B cell (primary cell): ENCODE results near the gene NELL1. TPM values are rescaled to one million over a fixed set of nuclear protein-coding genes. Genes with fewer than 3 reads are reported as not detected.

ENCODE experiments used
- ATAC-seq: fragments of 200-7000 bp; cut with Tn5 transposase; one replicate; pipeline ENCODE4 v1.10.0; 2021; ENCODE audit warnings: low read depth, mild to moderate bottlenecking, moderate number of reproducible peaks, moderate library complexity
- CTCF ChIA-PET: fragments of 350-600 bp; sonication (Branson Sonifier 250); formaldehyde crosslinking; loops from one replicate; lab custom pipeline; 2021; ENCODE audit warnings: antibody characterized with exemption, inconsistent platforms; lab: Charles Lee
- POLR2A ChIA-PET: fragments of 350-600 bp; sonication (Branson Sonifier 250); formaldehyde crosslinking; loops from one replicate; lab custom pipeline; 2021; ENCODE audit warnings: antibody characterized with exemption; lab: Charles Lee
- DNase-seq: peaks from one replicate; pipeline ENCODE4 v3.0.0; 2013
- H2AFZ ChIP-seq: 2 replicates; pipeline ENCODE4 v1.6.1; 2012; ENCODE audit warnings: mild to moderate bottlenecking, low read depth, low read length; ENCODE audit not compliant: insufficient read depth, poor library complexity, severe bottlenecking
- H3K27ac ChIP-seq, 2 donors: 1 replicate in 1 of 2; 2 replicates in 1 of 2; pipeline ENCODE4 v1.5.1; 2012 to 2013; ENCODE audit warnings: low read length in 2 of 2, mild to moderate bottlenecking in 2 of 2, moderate library complexity in 1 of 2
- H3K27me3 ChIP-seq, 4 experiments: fragments of 200-600 bp in 1 of 4; sonication (generic) in 1 of 4; replicated peaks in 1 of 4; 1 replicate in 2 of 4; 2 replicates in 2 of 4; pipeline versions ENCODE4 v1.6.1 to v1.7.0; 2013 to 2016; ENCODE audit warnings: low read length in 3 of 4, mild to moderate bottlenecking in 2 of 4, mixed read lengths in 1 of 4, moderate library complexity in 1 of 4; ENCODE audit not compliant: insufficient read depth in 4 of 4, control insufficient read depth in 3 of 4; ENCODE audit errors: control extremely low read depth in 1 of 4
- H3K36me3 ChIP-seq, 2 experiments: replicated peaks in 1 of 2; 1 replicate in 1 of 2; 2 replicates in 1 of 2; pipeline versions ENCODE4 v1.6.1 to v1.7.1; 2013; ENCODE audit warnings: low read length in 1 of 2; ENCODE audit not compliant: insufficient read depth in 2 of 2, control insufficient read depth in 1 of 2; ENCODE audit errors: control extremely low read depth in 1 of 2, extremely low read depth in 1 of 2
- H3K4me1 ChIP-seq, 2 donors: fragments of 200-600 bp in 1 of 2; sonication (generic) in 1 of 2; 1 replicate in 1 of 2; 2 replicates in 1 of 2; pipeline versions ENCODE4 v1.5.1 to v1.6.1; 2013 to 2017; ENCODE audit warnings: low read length in 2 of 2; ENCODE audit not compliant: control insufficient read depth in 2 of 2, insufficient read depth in 2 of 2
- H3K4me2 ChIP-seq: replicated peaks from 2 replicates; pipeline ENCODE3; 2012; ENCODE audit warnings: mild to moderate bottlenecking, low read depth, low read length; ENCODE audit not compliant: poor library complexity, severe bottlenecking
- H3K4me3 ChIP-seq, 5 experiments: fragments of 200-600 bp in 1 of 5; sonication (generic) in 1 of 5; 1 replicate in 3 of 5; 2 replicates in 2 of 5; pipeline versions ENCODE4 v1.5.1 to v1.7.0; 2011 to 2016; ENCODE audit warnings: low read length in 4 of 5, mild to moderate bottlenecking in 4 of 5, low read depth in 2 of 5, control low read depth in 1 of 5, moderate library complexity in 1 of 5; ENCODE audit not compliant: insufficient read depth in 1 of 5; ENCODE audit errors: control extremely low read depth in 1 of 5, extremely low read depth in 1 of 5
- H3K79me2 ChIP-seq: fragments of 200-600 bp; sonication (generic); one replicate; pipeline ENCODE4 v1.6.0; 2016; ENCODE audit warnings: low read length; ENCODE audit not compliant: control insufficient read depth, insufficient read depth
- H3K9ac ChIP-seq: fragments of 200-600 bp; sonication (generic); 2 replicates; pipeline ENCODE4 v1.6.1; 2017; ENCODE audit warnings: mild to moderate bottlenecking, low read length, moderate library complexity
- H3K9me3 ChIP-seq, 3 donors: one replicate each; pipeline versions ENCODE4 v1.6.1 to v1.7.1; 2013; ENCODE audit warnings: low read length in 2 of 3; ENCODE audit not compliant: control insufficient read depth in 2 of 3, insufficient read depth in 1 of 3; ENCODE audit errors: control extremely low read depth in 1 of 3
- H4K20me1 ChIP-seq: 2 replicates; pipeline ENCODE4 v1.6.0; 2012; ENCODE audit warnings: mild to moderate bottlenecking, low read length; ENCODE audit not compliant: insufficient read depth, control insufficient read depth, poor library complexity, severe bottlenecking
- H3K27ac Mint-ChIP-seq: one replicate; pipeline ENCODE4 v1.8.0; 2021; ENCODE audit warnings: mixed read lengths
- H3K27me3 Mint-ChIP-seq: one replicate; pipeline ENCODE4 v1.8.0; 2021; ENCODE audit warnings: mixed read lengths
- H3K4me1 Mint-ChIP-seq: one replicate; pipeline ENCODE4 v1.8.0; 2021; ENCODE audit warnings: mixed read lengths
- H3K4me3 Mint-ChIP-seq: one replicate; pipeline ENCODE4 v1.8.0; 2021; ENCODE audit warnings: mixed read lengths
- H3K9me3 Mint-ChIP-seq: one replicate; pipeline ENCODE4 v1.8.0; 2022; ENCODE audit warnings: mixed read lengths; ENCODE audit not compliant: insufficient read depth
- CTCF ChIP-seq: fragments of 200-600 bp; IDR thresholded peaks from one replicate; pipeline ENCODE4 v1.8.0; 2022; ENCODE audit warnings: antibody characterized with exemption, mild to moderate bottlenecking
- EZH2 ChIP-seq: IDR thresholded peaks from 2 replicates; pipeline ENCODE4 v1.6.1; 2012; ENCODE audit warnings: borderline replicate concordance, low read depth, mild to moderate bottlenecking, moderate library complexity, low read length; ENCODE audit not compliant: insufficient read depth, poor library complexity, severe bottlenecking
- WGBS: methylation state at CpG from one replicate; pipeline ENCODE4 v1.1.5; 2013; ENCODE audit warnings: missing lambda C conversion rate; ENCODE audit not compliant: insufficient coverage; 5-methylcytosine and 5-hydroxymethylcytosine counted together
- intact Hi-C: fragments of 100-400 bp; cut with micrococcal nuclease; formaldehyde crosslinking; loops from one replicate; pipeline ENCODE4 v1.10.0; 2022
- polyA plus RNA-seq: library from polyadenylated mRNA; depleted of rRNA; stranded (reverse); fragments of >200 nt; gene quantifications from 2 replicates; pipeline ENCODE4 v1.2.3, GENCODE V29; 2012
- total RNA-seq, 2 donors: library from RNA; stranded (reverse); fragments of 120-200 nt in 1 of 2; gene quantifications; 1 replicate in 1 of 2; 2 replicates in 1 of 2; pipeline versions ENCODE4 v1.2.3 to v1.2.4, GENCODE V29; 2013 to 2022

NELL1 gene
- total and polyA plus RNA-seq, 2 donors (not counting 1 experiment from before 2014, with no cell fraction given), result not detected

GRCh38 chr11:20688761-20689160 is 19.4 kb downstream of the NELL1 start:
- no peak overlapping the region for H3K9ac ChIP-seq
- H3K9me3 ChIP-seq, result no peaks in the 10 kb centered on the region
- no peak overlapping the region for H3K4me2 ChIP-seq
- Mint-ChIP-seq H3K9me3 (no peaks in the 10 kb centered on the region), H3K4me3 (no peak overlapping the region), H3K27ac (no peak overlapping the region), H3K27me3 (no peaks in the 10 kb centered on the region), H3K4me1 (no peaks in the 10 kb centered on the region)
- DNase-seq (no peak), ATAC-seq (no peak)
- ChIA-PET CTCF (no interaction called here), POLR2A (no interaction called here)
- no peaks in the 10 kb centered on the region for H3K36me3 ChIP-seq
- no peak for TF ChIP-seq CTCF
- no peak for TF ChIP-seq EZH2
- no peaks in the 10 kb centered on the region for H3K4me1 ChIP-seq
- intact Hi-C loops, result no loop called here
- no peak overlapping the region for H2AFZ ChIP-seq
- no CpG with 5 or more reads among the region's 3 CpGs for WGBS
- no peaks in the 10 kb centered on the region for H3K27me3 ChIP-seq
- H3K4me3 ChIP-seq, result no peak overlapping the region
- no peak overlapping the region for H3K27ac ChIP-seq
- H3K79me2 ChIP-seq, result no peaks in the 10 kb centered on the region
- H4K20me1 ChIP-seq, result no peaks in the 10 kb centered on the region

GRCh38 chr11:20707876-20708275 is 38.5 kb downstream of the NELL1 start:
- DNase-seq, result no peak

More at GRCh38 chr11:20707876-20708275, 38.5 kb downstream of the NELL1 start:
- Histone ChIP-seq H2AFZ (no peak overlapping the region), H3K27me3 (no peaks in the 10 kb centered on the region), H3K27ac (no peak overlapping the region), H3K4me3 (no peak overlapping the region), H4K20me1 (no peaks in the 10 kb centered on the region), H3K9ac (no peak overlapping the region), H3K79me2 (no peaks in the 10 kb centered on the region), H3K4me1 (no peaks in the 10 kb centered on the region), H3K4me2 (no peak overlapping the region), H3K36me3 (no peaks in the 10 kb centered on the region), H3K9me3 (peaks cover 0 to 6% (median 0%) of the 10 kb centered on the region in 3 donors)
- Mint-ChIP-seq H3K9me3 (peaks cover 2% of the 10 kb centered on the region), H3K4me1 (no peaks in the 10 kb centered on the region), H3K4me3 (no peak overlapping the region), H3K27ac (no peak overlapping the region), H3K27me3 (no peaks in the 10 kb centered on the region)
- ChIA-PET POLR2A (no interaction called here), CTCF (no interaction called here)
- intact Hi-C loops, result no loop called here
- no peak for ATAC-seq
- 51% methylated on average over 2 of the region's 6 CpGs for WGBS
- TF ChIP-seq EZH2 (no peak), CTCF (no peak)
